Neuronal stem cell (in vitro differentiated cells): ENCODE results near the gene FOXO1.

Source experiments
- DNase-seq: peaks from one replicate; pipeline ENCODE4 v3.0.0-alpha.2; 2013; ENCODE audit warnings: low spot score
- H2AFZ ChIP-seq: one replicate; pipeline ENCODE4 v1.6.1; 2013; ENCODE audit warnings: mild to moderate bottlenecking, low read length, inconsistent platforms
- H2AK5ac ChIP-seq: 2 replicates; pipeline ENCODE4 v1.6.1; 2013; ENCODE audit warnings: low read depth, mild to moderate bottlenecking, inconsistent platforms, low read length, moderate library complexity, mixed read lengths
- H2BK120ac ChIP-seq: 2 replicates; pipeline ENCODE4 v1.6.1; 2013; ENCODE audit warnings: low read depth, mild to moderate bottlenecking, inconsistent platforms, low read length, moderate library complexity, mixed read lengths
- H2BK12ac ChIP-seq: one replicate; pipeline ENCODE4 v1.6.1; 2013; ENCODE audit warnings: low read length, inconsistent platforms
- H2BK15ac ChIP-seq: 2 replicates; pipeline ENCODE4 v1.6.1; 2013; ENCODE audit warnings: mild to moderate bottlenecking, low read length, inconsistent platforms, mixed read lengths
- H2BK5ac ChIP-seq: one replicate; pipeline ENCODE4 v1.6.1; 2013; ENCODE audit warnings: inconsistent platforms, mild to moderate bottlenecking, low read length, moderate library complexity
- H3K14ac ChIP-seq: one replicate; pipeline ENCODE4 v1.6.1; 2013; ENCODE audit warnings: low read length, inconsistent platforms
- H3K18ac ChIP-seq: 2 replicates; pipeline ENCODE4 v1.6.1; 2013; ENCODE audit warnings: low read length, inconsistent platforms
- H3K23ac ChIP-seq: 2 replicates; pipeline ENCODE4 v1.6.1; 2013; ENCODE audit warnings: low read depth, mild to moderate bottlenecking, mixed read lengths, low read length, inconsistent platforms; ENCODE audit not compliant: poor library complexity
- H3K27ac ChIP-seq: replicated peaks from 3 replicates; pipeline ENCODE4 v1.5.1; 2013; ENCODE audit warnings: low read length, inconsistent platforms
- H3K27me3 ChIP-seq, 3 experiments: 2 replicates each; pipeline ENCODE4 v1.6.1; 2013; ENCODE audit warnings: low read length in 3 of 3, mild to moderate bottlenecking in 2 of 3, inconsistent platforms in 1 of 3, low read depth in 1 of 3, mixed read lengths in 1 of 3, moderate library complexity in 1 of 3; ENCODE audit not compliant: control insufficient read depth in 3 of 3, insufficient read depth in 3 of 3
- H3K36me3 ChIP-seq, 2 donors: replicated peaks in 1 of 2; 2 replicates each; pipeline ENCODE4 v1.6.1; 2013; ENCODE audit warnings: low read length in 2 of 2; ENCODE audit not compliant: control insufficient read depth in 2 of 2, insufficient read depth in 2 of 2
- H3K4ac ChIP-seq: 2 replicates; pipeline ENCODE4 v1.6.1; 2013; ENCODE audit warnings: inconsistent platforms, mild to moderate bottlenecking, low read length, moderate library complexity
- H3K4me1 ChIP-seq, 2 donors: 1 replicate in 1 of 2; 2 replicates in 1 of 2; pipeline ENCODE4 v1.6.1; 2013; ENCODE audit warnings: low read length in 2 of 2, low read depth in 1 of 2; ENCODE audit not compliant: control insufficient read depth in 2 of 2, insufficient read depth in 1 of 2
- H3K4me2 ChIP-seq: one replicate; pipeline ENCODE4 v1.6.1; 2013; ENCODE audit warnings: mild to moderate bottlenecking, low read length, inconsistent platforms; ENCODE audit not compliant: insufficient read depth, poor library complexity, severe bottlenecking
- H3K4me3 ChIP-seq, 2 donors: 2 replicates each; pipeline ENCODE4 v1.5.1; 2013; ENCODE audit warnings: low read length in 2 of 2, mild to moderate bottlenecking in 2 of 2, inconsistent platforms in 1 of 2, moderate library complexity in 1 of 2
- H3K79me1 ChIP-seq: one replicate; pipeline ENCODE4 v1.6.1; 2013; ENCODE audit warnings: low read depth, mild to moderate bottlenecking, inconsistent platforms, low read length, moderate library complexity
- H3K9ac ChIP-seq: one replicate; pipeline ENCODE4 v1.6.1; 2013; ENCODE audit warnings: mild to moderate bottlenecking, low read depth, low read length, inconsistent platforms; ENCODE audit not compliant: poor library complexity
- H3K9me3 ChIP-seq, 2 donors: replicated peaks in 1 of 2; 2 replicates each; pipeline versions ENCODE3 to v1.6.1; 2013; ENCODE audit warnings: low read length in 2 of 2, mild to moderate bottlenecking in 2 of 2, inconsistent platforms in 1 of 2, low read depth in 1 of 2, mixed read lengths in 1 of 2, moderate library complexity in 1 of 2; ENCODE audit not compliant: control insufficient read depth in 2 of 2, insufficient read depth in 1 of 2
- H4K8ac ChIP-seq: one replicate; pipeline ENCODE4 v1.6.1; 2013; ENCODE audit warnings: low read depth, mild to moderate bottlenecking, inconsistent platforms, low read length, moderate library complexity
- H4K91ac ChIP-seq: one replicate; pipeline ENCODE4 v1.6.1; 2013; ENCODE audit warnings: low read length, low read depth, mild to moderate bottlenecking, inconsistent platforms; ENCODE audit not compliant: poor library complexity
- WGBS, 2 donors: extraction: QIAGEN DNeasy Blood & Tissue Kit; methylation state at CpG; one replicate each; pipeline ENCODE4 v1.1.7; 2013; ENCODE audit warnings: missing lambda C conversion rate in 2 of 2, mixed read lengths in 1 of 2; ENCODE audit not compliant: insufficient read length in 2 of 2, insufficient replicate concordance in 1 of 2; ENCODE audit errors: extremely low coverage in 2 of 2; 5-methylcytosine and 5-hydroxymethylcytosine counted together

Gene FOXO1

GRCh38 chr13:40568246-40569023 lies 98.0 kb downstream of the FOXO1 start:
- Histone ChIP-seq H2BK5ac (no peak overlapping the region), H3K9me3 (no peaks in the 10 kb centered on the region), H3K9ac (no peak overlapping the region), H3K14ac (no peak overlapping the region), H4K91ac (no peak overlapping the region), H2AK5ac (no peak overlapping the region), H3K27ac (no peak overlapping the region), H4K8ac (no peak overlapping the region), H3K4me3 (no peak overlapping the region), H3K4me2 (no peak overlapping the region), H2AFZ (no peak overlapping the region), H2BK12ac (no peak overlapping the region), H3K27me3 (no peaks in the 10 kb centered on the region), H3K36me3 (no peaks in the 10 kb centered on the region), H2BK120ac (no peak overlapping the region), H3K18ac (no peak overlapping the region), H3K4ac (no peak overlapping the region), H2BK15ac (no peak overlapping the region), H3K4me1 (peaks cover 2 to 20% of the 10 kb centered on the region in 2 donors), H3K23ac (no peak overlapping the region), H3K79me1 (peaks cover 3% of the 10 kb centered on the region)
- WGBS, 2 donors = no CpG with 5 or more reads among the region's 10 CpGs
- no peak for DNase-seq

DNA sequence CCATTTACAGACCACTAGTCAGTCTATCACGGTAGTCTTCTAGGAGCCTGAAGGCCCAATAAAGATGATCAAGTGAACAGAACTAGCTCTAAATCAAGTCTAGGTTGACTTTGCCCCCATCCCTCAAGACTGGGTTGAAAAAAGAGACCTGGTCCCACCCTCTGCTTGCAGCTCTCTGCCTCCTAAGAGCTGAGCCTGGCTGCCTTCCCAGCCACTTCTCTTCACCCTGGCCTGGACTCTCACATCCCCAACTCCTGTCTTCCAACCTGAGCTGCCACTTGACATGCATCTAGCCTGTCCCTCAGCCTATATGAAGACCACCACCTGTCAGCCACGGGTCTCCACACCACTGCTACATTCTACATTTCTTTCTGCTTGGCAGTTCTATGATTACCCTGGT lies 99.6 kb downstream of the FOXO1 start:
- Histone ChIP-seq H3K23ac (no peak overlapping the region), H2BK120ac (no peak overlapping the region), H4K8ac (no peak overlapping the region), H2BK12ac (no peak overlapping the region), H3K9me3 (no peaks in the 10 kb centered on the region), H3K27me3 (no peaks in the 10 kb centered on the region), H2AFZ (no peak overlapping the region), H3K18ac (no peak overlapping the region), H3K9ac (no peak overlapping the region), H2AK5ac (no peak overlapping the region), H3K14ac (no peak overlapping the region), H2BK15ac (no peak overlapping the region), H3K4me1 (peaks cover 2 to 23% of the 10 kb centered on the region in 2 donors), H3K4me2 (no peak overlapping the region), H3K79me1 (peaks cover 3% of the 10 kb centered on the region), H3K4ac (no peak overlapping the region), H4K91ac (no peak overlapping the region), H3K36me3 (no peaks in the 10 kb centered on the region), H2BK5ac (no peak overlapping the region), H3K27ac (no peak overlapping the region), H3K4me3 (no peak overlapping the region)
- no peak for DNase-seq
- WGBS, 2 donors = no CpG with 5 or more reads among the region's 2 CpGs

GRCh38 chr13:40565282-40566148 lies 100.9 kb downstream of the FOXO1 start:
- Histone ChIP-seq H3K36me3 (peaks cover 0 to 3% of the 10 kb centered on the region in 2 donors), H3K79me1 (peaks cover 3% of the 10 kb centered on the region), H3K14ac (no peak overlapping the region), H2BK120ac (no peak overlapping the region), H2BK15ac (no peak overlapping the region), H2AFZ (no peak overlapping the region), H4K91ac (no peak overlapping the region), H2AK5ac (no peak overlapping the region), H3K9ac (no peak overlapping the region), H3K27ac (no peak overlapping the region), H3K4me1 (peaks cover 2 to 23% of the 10 kb centered on the region in 2 donors), H2BK5ac (no peak overlapping the region), H3K9me3 (peaks cover 0 to 2% of the 10 kb centered on the region in 2 donors), H3K18ac (peak overlapping the region; percentile 81), H3K23ac (no peak overlapping the region), H3K4me3 (no peak overlapping the region), H3K4ac (no peak overlapping the region), H3K27me3 (no peaks in the 10 kb centered on the region), H4K8ac (no peak overlapping the region), H2BK12ac (no peak overlapping the region), H3K4me2 (no peak overlapping the region)
- DNase-seq = no peak
- no CpG with 5 or more reads among the region's 5 CpGs for WGBS, 2 donors
